NCI-H146 (cell line): ENCODE measurements around the gene RSRC1.
A peak's percentile ranks its signal among the peaks of the same experiment; 100 is the strongest.
"Not testable (repeated sequence)": the region's sequence is repeated elsewhere in the genome, so short reads cannot be mapped to it uniquely, and the experiment has no call there.

ENCODE experiments used
- DNase-seq: peaks from one replicate; lab custom pipeline; 2025; lab: John Stamatoyannopoulos, UW

RSRC1 gene

GRCh38 chr3:158528076-158528674 lies 418.3 kb downstream of the RSRC1 start:
- DNase-seq, result peak; percentile 43

DNA sequence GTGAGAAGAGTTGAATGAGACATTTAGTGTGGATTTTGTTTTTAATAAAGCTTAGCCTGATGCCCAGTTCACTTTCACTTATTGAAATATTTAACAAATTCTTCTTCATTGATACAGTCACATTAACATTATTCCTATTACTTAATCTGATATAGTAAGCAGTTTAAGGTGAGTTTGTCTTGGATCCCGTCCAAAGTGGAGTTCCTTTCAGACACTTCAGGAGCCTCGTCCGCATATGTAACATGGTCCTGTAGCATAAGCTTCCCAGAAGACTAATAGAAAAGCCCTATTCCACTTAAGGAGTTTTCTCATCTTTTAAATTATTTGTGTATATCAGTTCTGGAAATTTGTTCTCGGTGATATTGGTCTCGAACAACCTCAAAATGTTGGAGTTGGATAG lies 421.4 kb downstream of the RSRC1 start:
- peak; percentile 11 for DNase-seq

- DNase-seq, result peak; percentile 33
Measured at GRCh38 chr3:158532099-158532734, 422.3 kb downstream of the RSRC1 start.

GRCh38 chr3:158535918-158536317 lies 426.0 kb downstream of the RSRC1 start:
- DNase-seq, result no peak

GRCh38 chr3:158539414-158540014 lies 429.6 kb downstream of the RSRC1 start:
- peak; percentile 71 for DNase-seq

DNA sequence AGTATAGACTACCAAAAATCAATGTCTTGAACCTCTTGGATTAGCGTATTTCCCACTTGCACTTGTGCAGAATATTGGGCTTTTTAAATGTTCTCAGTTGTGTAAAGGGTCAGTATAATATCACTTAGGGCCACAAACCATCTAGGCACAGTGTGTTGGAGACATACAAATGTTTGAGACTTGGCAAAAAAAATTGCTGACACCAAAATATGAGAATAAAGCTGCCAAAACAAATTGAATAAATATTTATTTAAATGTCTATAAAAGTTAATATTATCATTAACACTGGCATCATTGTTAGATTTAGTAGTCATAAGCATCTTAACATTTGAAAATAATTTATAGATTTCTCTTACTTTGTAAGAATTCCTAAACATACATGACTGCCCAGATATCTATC lies 430.2 kb downstream of the RSRC1 start:
- no peak for DNase-seq

- DNase-seq, result no peak
Measured at GRCh38 chr3:158548691-158549090, 438.8 kb downstream of the RSRC1 start.

DNA sequence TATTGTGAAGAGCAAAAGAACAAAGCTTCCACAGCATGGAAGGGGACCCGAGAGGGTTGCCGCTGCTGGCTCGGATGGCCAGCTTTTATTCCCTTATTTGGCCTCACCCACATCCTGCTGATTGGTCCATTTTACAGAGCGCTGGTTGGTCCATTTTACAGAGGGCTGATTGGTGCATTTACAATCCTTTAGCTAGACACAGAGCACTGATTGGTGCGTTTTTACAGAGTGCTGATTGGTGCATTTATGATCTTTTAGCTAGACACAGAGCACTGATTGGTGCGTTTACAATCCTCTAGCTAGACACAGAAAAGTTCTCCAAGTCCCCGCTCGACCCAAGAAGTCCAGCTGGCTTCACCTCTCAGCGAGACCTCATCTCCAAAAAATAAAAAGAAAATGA lies 440.0 kb downstream of the RSRC1 start:
- not testable (repeated sequence) for DNase-seq

DNA sequence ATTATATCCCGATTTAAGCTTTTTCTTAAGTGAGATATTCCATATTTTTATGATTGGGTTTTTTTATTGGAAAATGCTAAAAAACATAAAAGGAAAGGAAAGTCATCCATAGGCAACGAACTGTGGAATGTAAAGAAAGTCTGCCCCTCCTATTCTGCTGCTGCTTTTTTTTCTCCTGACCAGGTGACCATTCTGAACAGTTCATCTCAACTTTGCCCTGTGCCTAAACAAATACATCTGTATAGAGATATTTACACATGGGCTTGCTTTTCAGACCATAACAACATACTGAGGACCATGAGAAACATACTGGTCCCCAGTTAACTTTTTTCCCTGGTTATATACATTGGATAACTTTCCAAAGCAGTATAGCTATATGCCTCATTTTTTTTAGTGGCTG lies 442.2 kb downstream of the RSRC1 start:
- no peak for DNase-seq

GRCh38 chr3:158559504-158559903 lies 449.6 kb downstream of the RSRC1 start:
- DNase-seq, result no peak

GRCh38 chr3:158560979-158561378 lies 451.1 kb downstream of the RSRC1 start:
- DNase-seq, result no peak

GRCh38 chr3:158562674-158563073 lies 452.8 kb downstream of the RSRC1 start:
- no peak for DNase-seq

- DNase-seq, result no peak
Measured at GRCh38 chr3:158563076-158563475, 453.2 kb downstream of the RSRC1 start.

GRCh38 chr3:158565076-158565475 lies 455.2 kb downstream of the RSRC1 start:
- DNase-seq, result no peak

DNA sequence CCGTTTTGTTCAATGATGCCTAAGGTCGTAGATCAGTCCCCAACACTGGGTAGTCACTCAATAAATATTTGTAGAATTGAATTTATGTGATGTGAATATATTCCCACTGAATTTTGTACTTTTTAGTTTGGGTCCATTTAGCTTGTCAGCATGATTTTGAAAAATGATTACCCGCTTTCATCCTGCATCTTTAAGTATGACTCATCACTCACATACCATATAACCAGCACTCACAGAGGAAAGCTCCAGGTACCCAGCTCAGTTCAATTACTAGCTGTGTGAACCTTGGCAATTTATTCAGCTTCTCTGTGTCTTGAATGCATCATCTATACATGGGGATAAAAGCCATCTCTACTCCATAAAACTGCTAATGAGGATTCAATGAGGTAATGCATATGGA lies 458.9 kb downstream of the RSRC1 start:
- DNase-seq, result no peak

DNA sequence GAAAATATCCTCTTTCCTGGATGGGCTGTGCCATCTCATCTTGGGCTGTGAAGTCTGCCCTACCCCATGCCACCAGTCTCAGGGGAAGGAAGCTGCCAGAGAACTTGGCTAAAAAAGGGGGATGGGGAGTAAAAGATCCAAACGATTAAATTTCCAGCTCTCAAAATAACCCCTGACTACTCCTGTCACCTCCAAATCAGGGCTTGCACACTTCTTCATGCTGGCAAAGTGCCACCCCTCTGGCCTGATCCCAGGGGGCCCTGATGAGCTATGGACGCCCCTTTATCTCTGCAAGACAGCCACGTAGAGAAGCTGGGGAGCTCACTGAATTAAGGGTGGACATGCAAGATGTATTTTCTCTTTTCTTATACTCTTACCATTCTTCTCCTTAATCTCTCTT lies 459.9 kb downstream of the RSRC1 start:
- DNase-seq, result no peak

- DNase-seq, result peak; percentile 98
Measured at GRCh38 chr3:158570999-158571702, 461.3 kb downstream of the RSRC1 start, which contains the start of gene MLF1. MLF1 (plus strand) TSS chr3:158571194; CDS start chr3:158571301, 107 bp downstream.

- DNase-seq, result no peak
Measured at GRCh38 chr3:158571969-158572765, 462.3 kb downstream of the RSRC1 start.

GRCh38 chr3:158572766-158573060 lies 462.8 kb downstream of the RSRC1 start:
- peak; percentile 10 for DNase-seq

- no peak for DNase-seq
Measured at GRCh38 chr3:158573714-158574113, 463.8 kb downstream of the RSRC1 start.

DNA sequence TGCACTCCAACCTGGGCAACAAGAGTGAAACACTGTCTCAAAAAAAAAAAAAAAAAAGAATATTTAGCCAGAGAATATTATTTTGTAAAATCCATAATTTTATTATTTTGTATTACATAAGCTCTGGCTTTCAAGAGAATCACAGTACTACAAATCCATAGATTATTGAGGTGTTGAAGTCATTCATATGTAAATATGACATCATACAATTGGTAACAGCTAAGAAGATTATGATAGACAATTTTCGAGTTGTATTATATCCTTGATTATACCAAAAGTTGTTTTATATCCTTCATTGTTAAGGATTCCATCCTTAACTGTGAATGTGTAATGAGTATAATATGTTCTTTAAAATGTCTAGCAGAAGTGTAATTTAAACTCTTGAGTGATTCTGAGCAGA lies 464.8 kb downstream of the RSRC1 start:
- no peak for DNase-seq

GRCh38 chr3:158590223-158590622 lies 480.3 kb downstream of the RSRC1 start:
- DNase-seq, result no peak
